HEK293 (cell line): ENCODE measurements around the gene TDRD9.

Experiments used
- KLF10 ChIP-seq: fragments of 450-650 bp; IDR thresholded peaks from 2 replicates; pipeline ENCODE4 v1.5.1; 2018; ENCODE audit warnings: missing biosample characterization, mild to moderate bottlenecking, missing genetic modification characterization
- MYNN ChIP-seq: fragments of 450-650 bp; formaldehyde crosslinking; IDR thresholded peaks from 2 replicates; pipeline ENCODE4 v1.5.1; 2016; ENCODE audit warnings: missing biosample characterization, missing genetic modification characterization, borderline replicate concordance
- ZBTB20 ChIP-seq: fragments of 450-650 bp; formaldehyde crosslinking; IDR thresholded peaks from 2 replicates; pipeline ENCODE4 v1.5.1; 2016; ENCODE audit warnings: missing biosample characterization, missing genetic modification characterization
- ZBTB7A ChIP-seq: fragments of 450-650 bp; formaldehyde crosslinking; IDR thresholded peaks from 2 replicates; pipeline ENCODE4 v1.5.1; 2016; ENCODE audit warnings: low read depth, missing biosample characterization, missing genetic modification characterization
- ZNF366 ChIP-seq: fragments of 450-650 bp; formaldehyde crosslinking; conservative IDR thresholded peaks from 2 replicates; pipeline ENCODE4 v1.5.1; 2016; ENCODE audit warnings: missing biosample characterization, missing genetic modification characterization
- ZNF404 ChIP-seq: fragments of 450-650 bp; formaldehyde crosslinking; IDR thresholded peaks from 2 replicates; pipeline ENCODE4 v1.5.1; 2017; ENCODE audit warnings: missing biosample characterization, missing genetic modification characterization
- ZNF558 ChIP-seq: fragments of 450-650 bp; formaldehyde crosslinking; IDR thresholded peaks from 2 replicates; pipeline ENCODE4 v1.5.1; 2016; ENCODE audit warnings: missing biosample characterization, missing genetic modification characterization
- ZNF777 ChIP-seq: fragments of 450-650 bp; formaldehyde crosslinking; IDR thresholded peaks from 2 replicates; pipeline ENCODE4 v1.5.1; 2017; ENCODE audit warnings: missing biosample characterization, missing genetic modification characterization, borderline replicate concordance
- ZNF830 ChIP-seq: fragments of 450-650 bp; IDR thresholded peaks from 2 replicates; pipeline ENCODE4 v1.5.0; 2018; ENCODE audit warnings: missing biosample characterization, missing genetic modification characterization, low read depth, mild to moderate bottlenecking, moderate library complexity
- TF ChIP-seq, protein P1 (sequence below): fragments of 450-650 bp; IDR thresholded peaks from 2 replicates; pipeline ENCODE4 v1.5.1; 2018; ENCODE audit warnings: missing biosample characterization, mild to moderate bottlenecking, missing genetic modification characterization
- TF ChIP-seq, protein P2 (sequence below): fragments of 450-650 bp; formaldehyde crosslinking; IDR thresholded peaks from 2 replicates; pipeline ENCODE4 v1.5.1; 2016; ENCODE audit warnings: missing biosample characterization, missing genetic modification characterization

DNA sequence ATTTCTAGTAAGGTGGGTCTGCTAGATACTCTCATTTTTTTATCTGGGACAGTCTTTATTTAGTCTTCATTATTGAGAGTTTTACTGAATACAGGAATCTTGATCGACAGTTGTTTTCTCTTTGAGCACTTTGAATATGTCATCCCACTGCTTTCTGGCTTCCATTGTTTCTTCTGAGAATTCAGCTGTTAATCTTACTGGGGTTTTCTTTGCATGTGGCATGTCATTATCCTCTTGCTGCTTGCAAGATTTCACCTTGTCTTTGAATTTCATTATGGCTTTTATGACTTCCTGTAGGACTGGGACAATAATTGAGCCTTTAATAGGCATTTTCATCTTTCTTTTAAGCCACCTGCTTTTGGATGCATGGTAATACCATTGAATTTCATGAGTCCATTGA lies 60.8 kb downstream of the TDRD9 start:
- no peak for TF ChIP-seq KLF10 (tag by site-specific recombination)
- no peak for TF ChIP-seq MYNN (tag by site-specific recombination)
- TF ChIP-seq ZNF830 = no peak
- TF ChIP-seq ZNF558 = no peak
- TF ChIP-seq ZBTB7A (tag by site-specific recombination) = no peak
- TF ChIP-seq, protein P1, sequence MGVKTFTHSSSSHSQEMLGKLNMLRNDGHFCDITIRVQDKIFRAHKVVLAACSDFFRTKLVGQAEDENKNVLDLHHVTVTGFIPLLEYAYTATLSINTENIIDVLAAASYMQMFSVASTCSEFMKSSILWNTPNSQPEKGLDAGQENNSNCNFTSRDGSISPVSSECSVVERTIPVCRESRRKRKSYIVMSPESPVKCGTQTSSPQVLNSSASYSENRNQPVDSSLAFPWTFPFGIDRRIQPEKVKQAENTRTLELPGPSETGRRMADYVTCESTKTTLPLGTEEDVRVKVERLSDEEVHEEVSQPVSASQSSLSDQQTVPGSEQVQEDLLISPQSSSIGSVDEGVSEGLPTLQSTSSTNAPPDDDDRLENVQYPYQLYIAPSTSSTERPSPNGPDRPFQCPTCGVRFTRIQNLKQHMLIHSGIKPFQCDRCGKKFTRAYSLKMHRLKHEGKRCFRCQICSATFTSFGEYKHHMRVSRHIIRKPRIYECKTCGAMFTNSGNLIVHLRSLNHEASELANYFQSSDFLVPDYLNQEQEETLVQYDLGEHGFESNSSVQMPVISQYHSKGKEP (tag by site-specific recombination) = no peak
- TF ChIP-seq ZNF404 (tag by site-specific recombination) = no peak
- TF ChIP-seq, protein P2, sequence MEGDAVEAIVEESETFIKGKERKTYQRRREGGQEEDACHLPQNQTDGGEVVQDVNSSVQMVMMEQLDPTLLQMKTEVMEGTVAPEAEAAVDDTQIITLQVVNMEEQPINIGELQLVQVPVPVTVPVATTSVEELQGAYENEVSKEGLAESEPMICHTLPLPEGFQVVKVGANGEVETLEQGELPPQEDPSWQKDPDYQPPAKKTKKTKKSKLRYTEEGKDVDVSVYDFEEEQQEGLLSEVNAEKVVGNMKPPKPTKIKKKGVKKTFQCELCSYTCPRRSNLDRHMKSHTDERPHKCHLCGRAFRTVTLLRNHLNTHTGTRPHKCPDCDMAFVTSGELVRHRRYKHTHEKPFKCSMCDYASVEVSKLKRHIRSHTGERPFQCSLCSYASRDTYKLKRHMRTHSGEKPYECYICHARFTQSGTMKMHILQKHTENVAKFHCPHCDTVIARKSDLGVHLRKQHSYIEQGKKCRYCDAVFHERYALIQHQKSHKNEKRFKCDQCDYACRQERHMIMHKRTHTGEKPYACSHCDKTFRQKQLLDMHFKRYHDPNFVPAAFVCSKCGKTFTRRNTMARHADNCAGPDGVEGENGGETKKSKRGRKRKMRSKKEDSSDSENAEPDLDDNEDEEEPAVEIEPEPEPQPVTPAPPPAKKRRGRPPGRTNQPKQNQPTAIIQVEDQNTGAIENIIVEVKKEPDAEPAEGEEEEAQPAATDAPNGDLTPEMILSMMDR (tag by site-specific recombination) = no peak
- no peak for TF ChIP-seq ZBTB20
- TF ChIP-seq ZNF777 = no peak
- TF ChIP-seq ZNF366 = no peak
